ENCODE data around the gene ROBO3. TPM values are rescaled to one million over a fixed set of nuclear protein-coding genes. Genes with fewer than 3 reads are reported as not detected.

The ROBO3 gene
- total RNA-seq, 2 experiments from 2014 or later, result 26.2 to 27.2 TPM

- no peaks in the 10 kb centered on the region for H3K36me3 Mint-ChIP-seq (ENCODE audit: low read depth)
- H3K27me3 ChIP-seq (ENCODE audit: control insufficient read depth in 1 of 2, insufficient read depth in 2 of 2, low read length in 2 of 2), result peaks cover 0 to 2% of the 10 kb centered on the region in 2 experiments
- DNase-seq (no peak), ATAC-seq (ENCODE audit: poor library complexity) (no peak)
- no peak overlapping the region for H3K4me3 ChIP-seq (ENCODE audit: low read length)
- H3K4me1 ChIP-seq (ENCODE audit: insufficient read depth, low read length), result peaks cover 5% of the 10 kb centered on the region
- H3K9me3 Mint-ChIP-seq, result no peaks in the 10 kb centered on the region
- H3K27ac Mint-ChIP-seq, result no peak overlapping the region
- H3K4me1 Mint-ChIP-seq (ENCODE audit: low read depth), result peaks cover 14% of the 10 kb centered on the region
- no peak overlapping the region for H3K4me3 Mint-ChIP-seq
- no peak overlapping the region for H3K27ac ChIP-seq (ENCODE audit: low read depth in 1 of 2, low read length in 2 of 2)
- H3K9me3 ChIP-seq (ENCODE audit: control insufficient read depth in 1 of 2, insufficient read depth in 1 of 2, low read length in 2 of 2), result no peaks in the 10 kb centered on the region
- H3K27me3 Mint-ChIP-seq, result peaks cover 20% of the 10 kb centered on the region
- ChIA-PET CTCF (no interaction called here), POLR2A (no interaction called here)
- TF ChIP-seq, protein P1, sequence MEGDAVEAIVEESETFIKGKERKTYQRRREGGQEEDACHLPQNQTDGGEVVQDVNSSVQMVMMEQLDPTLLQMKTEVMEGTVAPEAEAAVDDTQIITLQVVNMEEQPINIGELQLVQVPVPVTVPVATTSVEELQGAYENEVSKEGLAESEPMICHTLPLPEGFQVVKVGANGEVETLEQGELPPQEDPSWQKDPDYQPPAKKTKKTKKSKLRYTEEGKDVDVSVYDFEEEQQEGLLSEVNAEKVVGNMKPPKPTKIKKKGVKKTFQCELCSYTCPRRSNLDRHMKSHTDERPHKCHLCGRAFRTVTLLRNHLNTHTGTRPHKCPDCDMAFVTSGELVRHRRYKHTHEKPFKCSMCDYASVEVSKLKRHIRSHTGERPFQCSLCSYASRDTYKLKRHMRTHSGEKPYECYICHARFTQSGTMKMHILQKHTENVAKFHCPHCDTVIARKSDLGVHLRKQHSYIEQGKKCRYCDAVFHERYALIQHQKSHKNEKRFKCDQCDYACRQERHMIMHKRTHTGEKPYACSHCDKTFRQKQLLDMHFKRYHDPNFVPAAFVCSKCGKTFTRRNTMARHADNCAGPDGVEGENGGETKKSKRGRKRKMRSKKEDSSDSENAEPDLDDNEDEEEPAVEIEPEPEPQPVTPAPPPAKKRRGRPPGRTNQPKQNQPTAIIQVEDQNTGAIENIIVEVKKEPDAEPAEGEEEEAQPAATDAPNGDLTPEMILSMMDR (IDR thresholded peaks at IDR 0.05), result no peak
- intact Hi-C loops (cut with DNase I, micrococcal nuclease), result no loop called here
- no peaks in the 10 kb centered on the region for H3K36me3 ChIP-seq (ENCODE audit: insufficient read depth, low read length)
Observed at GRCh38 chr11:124896071-124896750, 31.0 kb downstream of the ROBO3 start.

- TF ChIP-seq, protein P1 (IDR thresholded peaks at IDR 0.05), result no peak
- intact Hi-C loops (cut with DNase I, micrococcal nuclease), result no loop called here
- H3K9me3 Mint-ChIP-seq, result no peaks in the 10 kb centered on the region
- H3K4me1 ChIP-seq (ENCODE audit: insufficient read depth, low read length), result peaks cover 5% of the 10 kb centered on the region
- no peaks in the 10 kb centered on the region for H3K36me3 ChIP-seq (ENCODE audit: insufficient read depth, low read length)
- no peaks in the 10 kb centered on the region for H3K36me3 Mint-ChIP-seq (ENCODE audit: low read depth)
- H3K4me1 Mint-ChIP-seq (ENCODE audit: low read depth), result peaks cover 14% of the 10 kb centered on the region
- no peak overlapping the region for H3K27ac Mint-ChIP-seq
- peaks cover 0 to 6% of the 10 kb centered on the region in 2 experiments for H3K27me3 ChIP-seq (ENCODE audit: control insufficient read depth in 1 of 2, insufficient read depth in 2 of 2, low read length in 2 of 2)
- no peak overlapping the region for H3K27ac ChIP-seq (ENCODE audit: low read depth in 1 of 2, low read length in 2 of 2)
- peaks cover 26% of the 10 kb centered on the region for H3K27me3 Mint-ChIP-seq
- ChIA-PET CTCF (no interaction called here), POLR2A (no interaction called here)
- H3K4me3 Mint-ChIP-seq, result no peak overlapping the region
- no peak overlapping the region for H3K4me3 ChIP-seq (ENCODE audit: low read length)
- no peaks in the 10 kb centered on the region for H3K9me3 ChIP-seq (ENCODE audit: control insufficient read depth in 1 of 2, insufficient read depth in 1 of 2, low read length in 2 of 2)
- ATAC-seq (ENCODE audit: poor library complexity) (no peak), DNase-seq (no peak)
Observed at GRCh38 chr11:124896821-124897391, 31.7 kb downstream of the ROBO3 start.

DNA sequence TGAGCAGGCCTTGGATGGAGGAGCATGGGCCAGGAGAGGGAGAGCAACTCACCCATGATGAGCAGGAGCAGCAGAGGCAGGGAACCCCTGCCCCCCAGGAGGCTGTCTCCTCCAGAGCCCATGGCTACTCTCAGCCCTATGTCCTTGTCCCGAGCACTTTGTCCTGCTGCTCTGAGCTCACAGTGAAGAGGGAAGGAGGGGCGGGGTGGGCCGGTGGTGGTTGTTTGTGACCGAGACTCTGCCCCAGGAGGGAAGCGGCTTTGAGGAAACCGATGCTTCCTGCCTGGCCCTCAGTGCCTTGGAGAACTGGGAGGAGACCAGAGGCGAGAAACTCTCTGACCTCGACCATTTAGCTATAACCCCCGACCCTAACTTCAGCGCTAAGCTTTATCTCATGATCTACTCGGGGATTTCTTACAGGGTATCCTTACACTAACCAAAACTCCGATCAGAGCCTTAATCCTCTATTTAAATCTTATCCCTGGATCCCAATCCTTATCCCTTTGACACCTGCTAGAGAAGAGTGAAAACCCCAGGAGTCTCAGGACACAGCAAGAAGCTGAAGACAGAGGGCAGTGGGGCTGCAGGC, 32.5 kb downstream of the ROBO3 start, which contains the start of gene ROBO4:
Gene ROBO4, minus strand, starts transcription at position 192 of the 589 bp plus-strand sequence. Its CDS starts 70 bp downstream, at position 122.
- Mint-ChIP-seq H3K27ac (no peak within 1 kb of the TSS), H3K27me3 (peaks cover 26% of the 10 kb centered on the region), H3K4me1 (ENCODE audit: low read depth) (peaks cover 14% of the 10 kb centered on the region), H3K36me3 (ENCODE audit: low read depth) (no peaks in the 10 kb centered on the region), H3K9me3 (no peaks in the 10 kb centered on the region), H3K4me3 (no peak within 1 kb of the TSS)
- no peak within 1 kb of the TSS for H3K4me3 ChIP-seq (ENCODE audit: low read length)
- no peaks in the 10 kb centered on the region for H3K9me3 ChIP-seq (ENCODE audit: control insufficient read depth in 1 of 2, insufficient read depth in 1 of 2, low read length in 2 of 2)
- peaks cover 5% of the 10 kb centered on the region for H3K4me1 ChIP-seq (ENCODE audit: insufficient read depth, low read length)
- ChIA-PET POLR2A (no interaction called here), CTCF (no interaction called here)
- DNase-seq, result no peak
- intact Hi-C loops (cut with DNase I, micrococcal nuclease), result no loop called here
- peaks cover 0 to 6% of the 10 kb centered on the region in 2 experiments for H3K27me3 ChIP-seq (ENCODE audit: control insufficient read depth in 1 of 2, insufficient read depth in 2 of 2, low read length in 2 of 2)
- TF ChIP-seq, protein P1 (IDR thresholded peaks at IDR 0.05), result no peak
- no peak within 1 kb of the TSS for H3K27ac ChIP-seq (ENCODE audit: low read depth in 1 of 2, low read length in 2 of 2)
- no peaks in the 10 kb centered on the region for H3K36me3 ChIP-seq (ENCODE audit: insufficient read depth, low read length)
- ATAC-seq (ENCODE audit: poor library complexity), result no peak

Data from CD4-positive, alpha-beta T cell (primary cell).